GM18505 (cell line): ENCODE measurements around the gene SPECC1.
"Not testable (repeated sequence)": the region's sequence is repeated elsewhere in the genome, so short reads cannot be mapped to it uniquely, and the experiment has no call there.

ENCODE experiments used
- ATAC-seq: cut with Tn5 transposase; IDR thresholded peaks from one replicate; pipeline ENCODE4 v1.9.1; 2021; ENCODE audit not compliant: unreplicated experiment
- POLR2A ChIP-seq: IDR thresholded peaks from 4 replicates; pipeline ENCODE4 v1.6.1; 2011; ENCODE audit warnings: borderline replicate concordance; ENCODE audit not compliant: insufficient read depth, insufficient read length; ENCODE audit errors: extremely low read depth

The SPECC1 gene

DNA sequence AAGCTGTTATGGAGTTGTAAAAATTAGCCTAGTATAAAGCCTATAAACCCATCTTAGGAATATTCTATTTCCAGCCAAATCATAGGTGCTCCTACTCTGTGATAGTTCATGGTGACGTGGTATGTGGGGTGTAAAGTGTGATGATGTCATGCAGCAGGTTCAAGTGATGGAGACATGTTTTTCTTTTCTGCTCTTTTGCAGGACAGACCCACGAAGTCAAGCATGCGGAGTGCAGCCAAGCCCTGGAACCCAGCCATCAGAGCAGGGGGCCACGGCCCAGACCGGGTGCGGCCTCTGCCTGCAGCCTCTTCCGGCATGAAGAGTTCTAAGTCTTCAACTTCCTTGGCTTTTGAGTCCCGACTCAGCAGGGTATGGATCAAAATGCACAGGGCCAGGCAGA lies 87.3 kb downstream of the SPECC1 start:
- no peak for TF ChIP-seq POLR2A
- ATAC-seq: no peak

- TF ChIP-seq POLR2A: no peak
- ATAC-seq: no peak
These were observed 88.2 kb downstream of the SPECC1 start for GRCh38 chr17:20097330-20097729.

GRCh38 chr17:20098314-20098713 lies 89.2 kb downstream of the SPECC1 start:
- TF ChIP-seq POLR2A: no peak
- ATAC-seq: no peak

DNA sequence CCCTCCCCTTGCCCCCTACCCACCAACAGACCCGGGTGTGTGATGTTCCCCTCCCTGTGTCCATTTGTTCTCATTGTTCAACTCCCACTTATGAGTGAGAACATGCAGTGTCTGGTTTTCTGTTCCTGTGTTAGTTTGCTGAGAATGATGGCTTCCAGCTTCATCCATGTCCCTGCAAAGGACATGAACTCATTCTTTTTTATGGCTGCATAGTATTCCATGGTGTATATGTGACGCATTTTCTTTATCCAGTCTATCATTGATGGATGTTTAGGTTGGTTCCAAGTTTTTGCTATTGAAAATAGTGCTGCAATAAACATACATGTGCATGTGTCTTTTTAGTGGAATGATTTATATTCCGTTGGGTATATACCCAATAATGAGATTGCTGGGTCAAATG lies 91.6 kb downstream of the SPECC1 start:
- ATAC-seq: not testable (repeated sequence)

DNA sequence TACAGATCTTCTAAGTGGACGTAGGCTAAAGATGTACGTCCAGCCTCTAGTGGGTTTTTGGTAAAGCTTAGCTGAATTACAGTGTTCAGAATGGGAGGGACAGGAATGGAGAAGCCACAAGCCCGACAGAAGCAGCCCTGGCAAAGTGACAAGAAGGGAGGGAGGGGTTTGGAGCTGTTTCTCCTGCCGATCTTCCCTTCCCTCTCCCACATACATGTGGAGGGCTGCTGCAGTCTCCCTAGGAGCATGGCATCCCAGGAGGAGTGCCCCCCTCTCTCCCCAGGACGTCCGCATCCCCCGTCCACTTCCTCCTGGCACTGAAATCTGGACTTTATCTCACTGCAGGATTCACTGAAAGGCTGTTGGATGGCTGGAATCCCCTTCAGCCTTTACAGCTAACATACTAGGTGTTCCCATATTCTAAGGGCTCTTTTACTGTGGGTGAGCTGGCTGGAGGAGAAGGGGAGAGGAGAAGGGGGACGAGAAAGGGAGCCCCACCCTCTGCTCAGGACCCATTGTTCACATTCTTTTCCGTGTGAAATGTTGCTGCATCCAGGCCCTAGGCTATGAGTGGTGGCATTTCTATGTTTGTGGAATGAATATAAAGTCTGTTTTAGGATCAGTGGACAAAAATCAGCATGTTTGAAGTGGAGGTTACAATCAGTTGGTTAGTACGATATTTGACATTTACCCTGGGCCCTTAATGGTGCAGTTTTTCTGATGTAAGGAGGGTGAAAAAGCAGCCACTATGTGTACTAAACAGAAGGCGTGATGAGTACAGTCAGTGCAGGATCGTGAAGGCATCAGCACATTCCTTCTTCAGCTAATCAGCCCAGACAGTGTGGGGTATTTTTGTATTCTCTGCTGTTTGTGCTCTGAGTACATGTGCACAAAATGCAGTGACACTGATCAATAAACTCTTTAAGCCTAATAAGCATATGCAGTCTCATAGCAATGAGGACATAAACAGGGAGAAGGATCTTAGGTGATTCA lies 94.6 kb downstream of the SPECC1 start:
- TF ChIP-seq POLR2A: no peak
- ATAC-seq: no peak

DNA sequence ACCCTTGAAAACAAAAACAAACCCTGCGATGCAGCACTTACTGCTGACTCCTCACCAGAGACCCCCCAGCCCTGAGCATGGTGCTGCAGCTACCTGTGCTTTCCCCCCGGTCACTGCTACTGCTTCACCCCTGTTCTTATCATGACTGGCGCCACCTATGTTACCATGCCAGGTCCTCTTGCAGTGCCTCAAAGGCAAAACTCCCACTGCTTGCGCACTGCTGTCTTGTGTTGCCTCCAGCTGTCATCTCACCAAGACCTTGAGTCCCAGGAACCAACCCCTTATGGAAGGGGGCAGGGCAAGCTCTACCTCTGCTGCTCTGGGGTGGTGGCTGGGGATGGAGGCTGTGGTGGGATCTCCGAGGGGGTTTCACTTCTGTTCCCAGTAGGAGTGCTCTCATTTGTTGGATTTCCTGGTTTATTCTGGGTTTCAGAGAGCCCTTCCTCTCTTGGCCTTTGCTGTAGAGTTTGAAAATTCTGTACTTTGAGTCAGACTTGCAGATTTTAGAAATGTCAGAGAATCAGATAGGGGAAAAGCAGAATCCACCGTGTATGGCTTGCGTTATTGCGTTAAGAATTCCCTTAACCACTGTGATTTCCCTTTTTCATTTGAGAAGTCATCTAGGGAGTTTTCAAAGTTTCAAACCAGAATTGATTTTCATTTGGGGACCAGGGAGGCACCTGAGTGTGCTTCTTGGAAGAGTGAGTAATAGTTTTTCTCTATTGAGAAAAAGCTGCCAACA lies 96.6 kb downstream of the SPECC1 start:
- no peak for TF ChIP-seq POLR2A
- no peak for ATAC-seq

GRCh38 chr17:20106446-20106845 lies 97.3 kb downstream of the SPECC1 start:
- ATAC-seq: not testable (repeated sequence)

GRCh38 chr17:20109076-20109475 lies 99.9 kb downstream of the SPECC1 start:
- TF ChIP-seq POLR2A: no peak
- no peak for ATAC-seq

GRCh38 chr17:20111538-20111937 lies 102.4 kb downstream of the SPECC1 start:
- no peak for ATAC-seq
- TF ChIP-seq POLR2A: no peak

- no peak for TF ChIP-seq POLR2A
- no peak for ATAC-seq
These were observed 105.3 kb downstream of the SPECC1 start for GRCh38 chr17:20114466-20114865.

DNA sequence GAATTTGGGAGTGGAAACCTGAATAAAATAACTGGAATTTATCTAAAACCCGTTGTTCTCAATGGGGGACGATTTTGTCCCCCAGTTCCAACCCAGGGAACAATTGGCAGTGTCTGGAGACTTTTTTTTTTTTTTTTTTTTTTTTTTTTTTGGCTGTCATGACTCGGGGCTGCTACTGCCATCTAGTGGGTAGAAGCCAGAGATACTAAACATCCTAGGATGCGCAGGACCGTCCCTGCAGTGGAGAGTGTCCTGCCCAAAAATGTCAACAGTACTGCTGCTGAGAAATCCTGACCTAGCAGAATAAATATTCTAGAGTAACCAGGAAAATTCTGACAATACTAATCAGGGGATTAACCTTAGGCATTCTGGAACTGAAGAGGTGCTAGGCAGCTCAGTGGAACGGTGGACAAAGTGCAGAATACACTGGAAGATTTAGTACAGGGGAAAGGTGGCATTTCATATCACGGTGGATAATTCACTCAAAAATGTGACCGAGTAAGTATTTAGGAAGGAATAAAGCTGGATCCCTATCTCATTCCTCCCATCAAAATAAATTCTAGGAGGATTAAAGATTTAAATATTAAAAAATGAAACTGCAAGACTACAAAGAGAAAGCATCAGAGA lies 107.6 kb downstream of the SPECC1 start:
- no peak for ATAC-seq
- no peak for TF ChIP-seq POLR2A

DNA sequence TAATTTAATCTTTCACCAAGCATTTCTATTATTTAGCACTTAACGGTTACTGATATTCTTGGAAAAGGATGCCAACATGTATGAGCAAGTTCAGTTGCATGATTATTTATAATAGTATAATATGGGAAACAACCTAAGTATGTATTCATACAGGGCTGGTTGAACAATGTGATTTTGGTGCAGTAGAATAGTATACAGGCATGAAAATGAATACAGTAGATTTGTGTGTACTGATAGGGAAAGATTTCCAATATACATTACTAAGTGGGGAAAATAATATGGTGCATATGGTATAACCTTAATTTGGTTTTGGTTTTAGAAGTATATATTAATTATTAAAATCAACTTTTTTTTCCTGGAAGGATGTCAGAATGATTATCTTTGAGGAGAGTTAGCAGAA lies 109.1 kb downstream of the SPECC1 start:
- no peak for TF ChIP-seq POLR2A
- no peak for ATAC-seq

DNA sequence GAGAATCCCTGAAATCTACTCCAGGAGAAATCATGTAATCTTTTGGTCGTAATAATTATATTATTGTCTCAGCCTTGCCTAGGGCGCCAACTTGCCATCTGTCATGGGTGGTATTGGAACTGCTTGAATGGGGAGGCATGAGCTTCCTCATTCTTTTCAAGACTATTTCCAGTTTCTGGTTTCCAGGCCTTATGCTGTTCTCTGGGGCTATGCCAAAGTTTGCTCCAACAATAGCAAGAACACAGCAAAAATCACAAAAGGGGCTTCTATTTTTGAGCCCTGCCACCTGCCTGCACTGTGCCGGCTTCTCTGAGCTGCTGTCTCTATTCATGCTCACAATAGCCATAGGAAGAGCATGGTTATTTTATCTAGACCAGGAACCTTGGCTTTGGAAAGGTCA lies 111.7 kb downstream of the SPECC1 start:
- TF ChIP-seq POLR2A: no peak
- ATAC-seq: no peak
